Nephron progenitor cell (in vitro differentiated cells): ENCODE measurements around the gene ADGRA3.
A peak's percentile ranks its signal among the peaks of the same experiment; 100 is the strongest.

Experiments
- DNase-seq: peaks from one replicate; pipeline ENCODE4 v3.0.0; 2021
- H3K27ac Mint-ChIP-seq: 2 replicates; pipeline ENCODE4 v1.8.0; 2021; ENCODE audit warnings: mild to moderate bottlenecking, moderate library complexity, mixed read lengths
- H3K27me3 Mint-ChIP-seq: 2 replicates; pipeline ENCODE4 v1.8.0; 2021; ENCODE audit warnings: mild to moderate bottlenecking, low read depth, mixed read lengths; ENCODE audit not compliant: poor library complexity
- H3K36me3 Mint-ChIP-seq: 2 replicates; pipeline ENCODE4 v1.8.0; 2021; ENCODE audit warnings: low read depth, mixed read lengths
- H3K4me1 Mint-ChIP-seq: 2 replicates; pipeline ENCODE4 v1.8.0; 2021; ENCODE audit warnings: mixed read lengths
- H3K4me3 Mint-ChIP-seq: 2 replicates; pipeline ENCODE4 v1.8.0; 2021; ENCODE audit warnings: mild to moderate bottlenecking, moderate library complexity, mixed read lengths
- H3K9me3 Mint-ChIP-seq: 2 replicates; pipeline ENCODE4 v1.8.0; 2021; ENCODE audit warnings: mild to moderate bottlenecking, moderate library complexity, mixed read lengths
- TF ChIP-seq, protein P1 (sequence below): fragments of 200-600 bp; sonication (generic); IDR thresholded peaks from 2 replicates; pipeline ENCODE4 v1.5.0; 2021; ENCODE audit warnings: antibody characterized with exemption

The ADGRA3 gene

DNA sequence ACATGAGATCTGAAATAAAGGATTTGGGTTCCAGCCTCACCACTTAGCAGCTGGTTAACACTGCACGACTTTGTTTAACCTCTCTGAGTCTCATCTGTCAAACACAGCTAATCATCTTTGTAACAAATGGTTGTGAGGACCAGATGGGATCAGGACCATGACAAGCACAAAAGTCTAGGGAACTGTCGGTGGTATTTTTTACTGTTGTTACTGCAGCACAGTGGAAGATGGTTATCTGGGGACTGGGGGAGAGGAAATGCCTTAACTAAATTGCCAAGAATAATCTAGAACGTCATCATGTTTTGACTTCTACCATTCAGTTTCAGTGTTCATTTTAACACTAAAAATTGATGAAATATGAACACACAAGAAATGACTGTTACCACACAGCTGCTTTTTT lies 99.5 kb downstream of the ADGRA3 start:
- peaks cover 5% of the 10 kb centered on the region for H3K4me1 Mint-ChIP-seq
- H3K9me3 Mint-ChIP-seq, result no peaks in the 10 kb centered on the region
- H3K27ac Mint-ChIP-seq, result peak overlapping the region; percentile 76
- TF ChIP-seq, protein P1, sequence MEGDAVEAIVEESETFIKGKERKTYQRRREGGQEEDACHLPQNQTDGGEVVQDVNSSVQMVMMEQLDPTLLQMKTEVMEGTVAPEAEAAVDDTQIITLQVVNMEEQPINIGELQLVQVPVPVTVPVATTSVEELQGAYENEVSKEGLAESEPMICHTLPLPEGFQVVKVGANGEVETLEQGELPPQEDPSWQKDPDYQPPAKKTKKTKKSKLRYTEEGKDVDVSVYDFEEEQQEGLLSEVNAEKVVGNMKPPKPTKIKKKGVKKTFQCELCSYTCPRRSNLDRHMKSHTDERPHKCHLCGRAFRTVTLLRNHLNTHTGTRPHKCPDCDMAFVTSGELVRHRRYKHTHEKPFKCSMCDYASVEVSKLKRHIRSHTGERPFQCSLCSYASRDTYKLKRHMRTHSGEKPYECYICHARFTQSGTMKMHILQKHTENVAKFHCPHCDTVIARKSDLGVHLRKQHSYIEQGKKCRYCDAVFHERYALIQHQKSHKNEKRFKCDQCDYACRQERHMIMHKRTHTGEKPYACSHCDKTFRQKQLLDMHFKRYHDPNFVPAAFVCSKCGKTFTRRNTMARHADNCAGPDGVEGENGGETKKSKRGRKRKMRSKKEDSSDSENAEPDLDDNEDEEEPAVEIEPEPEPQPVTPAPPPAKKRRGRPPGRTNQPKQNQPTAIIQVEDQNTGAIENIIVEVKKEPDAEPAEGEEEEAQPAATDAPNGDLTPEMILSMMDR, result no peak
- H3K4me3 Mint-ChIP-seq, result no peak overlapping the region
- DNase-seq, result no peak
- peaks cover 55% of the 10 kb centered on the region for H3K36me3 Mint-ChIP-seq
- no peaks in the 10 kb centered on the region for H3K27me3 Mint-ChIP-seq

DNA sequence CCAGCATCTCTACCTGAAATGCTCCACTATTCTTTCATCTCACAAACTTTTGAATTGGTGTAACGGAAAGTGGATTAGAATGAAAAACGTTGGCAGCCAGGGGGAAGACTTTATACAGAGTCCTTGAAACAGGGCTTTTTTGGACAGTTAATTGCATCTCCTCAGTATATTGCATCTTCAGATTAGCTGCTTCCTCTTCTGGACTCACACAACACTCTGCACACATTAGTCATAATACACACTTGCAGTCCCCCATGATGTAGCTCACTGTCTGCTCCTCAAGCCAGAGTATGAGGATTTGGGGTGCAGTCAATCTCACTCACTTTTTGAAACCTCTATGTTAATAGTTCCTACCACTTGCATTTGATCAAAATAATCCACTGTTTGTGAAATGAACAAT lies 101.0 kb downstream of the ADGRA3 start:
- peak overlapping the region; percentile 11 for H3K27ac Mint-ChIP-seq
- H3K4me3 Mint-ChIP-seq, result no peak overlapping the region
- H3K4me1 Mint-ChIP-seq, result peaks cover 5% of the 10 kb centered on the region
- no peak for DNase-seq
- no peaks in the 10 kb centered on the region for H3K27me3 Mint-ChIP-seq
- TF ChIP-seq, protein P1, result no peak
- H3K36me3 Mint-ChIP-seq, result peaks cover 40% of the 10 kb centered on the region
- no peaks in the 10 kb centered on the region for H3K9me3 Mint-ChIP-seq

DNA sequence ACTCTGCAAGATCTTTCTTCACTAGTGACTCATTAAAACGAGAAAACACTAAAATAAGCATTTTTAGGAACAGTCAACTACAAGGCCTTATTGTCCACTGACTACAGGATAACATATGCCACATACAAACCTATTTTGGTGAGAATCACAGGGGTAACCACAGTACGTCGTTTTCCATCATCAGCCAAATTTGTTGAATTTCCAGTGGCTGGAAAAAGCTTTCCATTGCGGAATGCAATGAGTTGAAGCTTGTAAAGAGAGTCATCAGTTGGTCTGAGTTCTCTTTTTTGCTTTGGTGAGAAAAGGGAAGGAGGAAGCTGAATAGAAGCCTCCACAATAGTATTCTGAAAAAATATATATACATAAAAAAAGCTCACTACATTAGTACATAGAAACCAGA lies 102.4 kb downstream of the ADGRA3 start:
- no peak overlapping the region for H3K4me3 Mint-ChIP-seq
- TF ChIP-seq, protein P1, result no peak
- DNase-seq, result no peak
- H3K36me3 Mint-ChIP-seq, result peaks cover 36% of the 10 kb centered on the region
- peaks cover 5% of the 10 kb centered on the region for H3K4me1 Mint-ChIP-seq
- no peaks in the 10 kb centered on the region for H3K9me3 Mint-ChIP-seq
- no peak overlapping the region for H3K27ac Mint-ChIP-seq
- H3K27me3 Mint-ChIP-seq, result no peaks in the 10 kb centered on the region

DNA sequence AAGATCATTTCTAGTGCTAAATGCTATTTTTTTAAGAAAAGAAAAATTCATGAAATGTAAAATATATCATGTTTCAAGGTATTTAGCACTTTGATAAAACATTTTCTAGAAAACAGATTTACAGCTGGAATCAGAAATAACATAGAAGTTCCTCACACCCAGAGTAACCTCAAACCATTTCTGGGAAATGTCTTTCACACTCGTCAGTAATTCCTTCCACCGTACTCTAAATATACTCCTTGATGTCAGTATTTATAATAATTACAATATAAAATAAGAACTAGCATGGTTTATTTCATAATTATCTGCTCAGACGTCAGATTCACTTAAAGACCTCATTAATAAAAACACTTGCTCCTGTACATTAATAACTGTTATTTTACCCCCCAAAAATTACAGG lies 103.9 kb downstream of the ADGRA3 start:
- H3K4me1 Mint-ChIP-seq, result peaks cover 5% of the 10 kb centered on the region
- no peak overlapping the region for H3K4me3 Mint-ChIP-seq
- H3K9me3 Mint-ChIP-seq, result no peaks in the 10 kb centered on the region

DNA sequence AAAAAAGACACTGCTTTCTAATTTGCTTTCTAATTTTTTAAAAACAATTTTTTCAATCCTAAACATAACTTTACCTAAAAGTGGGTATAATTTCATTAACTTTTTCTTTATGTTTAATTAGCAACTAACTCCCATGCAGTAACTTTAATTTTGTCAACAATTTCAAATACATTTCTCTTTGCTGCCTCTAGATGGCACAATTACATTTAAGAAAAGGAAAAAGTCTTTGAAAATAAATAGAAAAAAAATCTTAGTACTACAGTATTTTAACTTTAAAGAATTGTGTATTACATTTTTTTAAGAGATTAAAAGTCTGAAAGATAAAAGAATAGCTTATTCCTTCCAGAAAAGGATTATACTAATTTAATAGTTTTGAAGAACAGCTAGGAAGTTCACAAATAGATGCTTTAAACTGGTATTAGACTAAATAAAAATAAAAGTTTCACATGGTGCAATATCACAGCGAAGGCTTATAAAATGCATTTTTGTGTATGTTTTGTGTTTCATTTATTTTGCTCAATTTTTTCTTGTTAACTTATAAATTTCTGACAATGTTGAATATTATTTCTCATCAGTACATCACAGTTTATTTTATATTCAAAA lies 105.1 kb downstream of the ADGRA3 start:
- TF ChIP-seq, protein P1, result peak; percentile 65
- Mint-ChIP-seq H3K4me1 (no peaks in the 10 kb centered on the region), H3K27ac (no peak overlapping the region), H3K27me3 (no peaks in the 10 kb centered on the region), H3K4me3 (no peak overlapping the region), H3K9me3 (no peaks in the 10 kb centered on the region), H3K36me3 (peaks cover 49% of the 10 kb centered on the region)
- DNase-seq, result no peak

More for the DNA sequence above, 103.9 kb downstream of the ADGRA3 start:
- Mint-ChIP-seq H3K36me3 (peaks cover 41% of the 10 kb centered on the region), H3K27me3 (no peaks in the 10 kb centered on the region), H3K27ac (no peak overlapping the region)
- TF ChIP-seq, protein P1, result no peak
- DNase-seq, result no peak

DNA sequence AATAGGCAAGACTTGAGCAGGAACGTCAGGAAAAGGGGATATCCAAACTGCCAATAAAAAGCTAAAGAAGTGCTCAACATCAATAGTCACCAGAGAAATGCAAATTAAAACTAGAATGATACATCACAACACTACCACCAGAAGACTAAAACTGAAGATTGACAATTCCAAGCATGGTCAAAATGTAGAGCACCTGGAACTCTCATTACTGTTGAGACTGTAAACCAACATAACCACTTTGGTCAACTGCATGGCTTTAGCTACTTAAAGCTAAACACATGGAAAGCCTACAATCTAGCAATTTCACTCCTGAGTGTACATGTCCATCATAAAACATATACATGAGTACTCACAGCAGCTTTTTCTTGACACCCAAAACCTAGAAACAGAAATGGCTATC lies 107.4 kb downstream of the ADGRA3 start:
- no peak overlapping the region for H3K4me3 Mint-ChIP-seq
- H3K9me3 Mint-ChIP-seq, result no peaks in the 10 kb centered on the region
- H3K27me3 Mint-ChIP-seq, result no peaks in the 10 kb centered on the region
- no peak overlapping the region for H3K27ac Mint-ChIP-seq
- H3K36me3 Mint-ChIP-seq, result peaks cover 64% of the 10 kb centered on the region
- DNase-seq, result no peak
- TF ChIP-seq, protein P1, result no peak
- H3K4me1 Mint-ChIP-seq, result no peaks in the 10 kb centered on the region
